Trophoblast cell (in vitro differentiated cells and primary cell): ENCODE data around the gene MEG3.

Source experiments
- DNase-seq, 2 donors: peaks; one replicate each; pipeline ENCODE4 v3.0.0-alpha.2; 2016
- H2AFZ ChIP-seq: 2 replicates; pipeline ENCODE4 v1.6.1; 2013; ENCODE audit warnings: low read length, moderate library complexity, mild to moderate bottlenecking; ENCODE audit not compliant: insufficient read depth, poor library complexity
- H2AK5ac ChIP-seq: 2 replicates; pipeline ENCODE4 v1.6.1; 2013; ENCODE audit warnings: mild to moderate bottlenecking, low read length
- H2BK120ac ChIP-seq: 2 replicates; pipeline ENCODE4 v1.6.1; 2013; ENCODE audit warnings: low read length, mild to moderate bottlenecking, moderate library complexity; ENCODE audit not compliant: insufficient read depth, poor library complexity
- H2BK12ac ChIP-seq: 2 replicates; pipeline ENCODE4 v1.6.1; 2013; ENCODE audit warnings: mild to moderate bottlenecking, low read length, moderate library complexity
- H2BK5ac ChIP-seq: 2 replicates; pipeline ENCODE4 v1.6.1; 2013; ENCODE audit warnings: low read length, low read depth, moderate library complexity, mild to moderate bottlenecking; ENCODE audit not compliant: poor library complexity
- H3K14ac ChIP-seq: 2 replicates; pipeline ENCODE4 v1.6.1; 2013; ENCODE audit warnings: mild to moderate bottlenecking, low read length
- H3K18ac ChIP-seq: 2 replicates; pipeline ENCODE4 v1.6.1; 2013; ENCODE audit warnings: mild to moderate bottlenecking, low read length
- H3K23ac ChIP-seq: 2 replicates; pipeline ENCODE4 v1.6.1; 2013; ENCODE audit warnings: low read length
- H3K27ac ChIP-seq: 2 replicates; pipeline ENCODE4 v1.5.1; 2013; ENCODE audit warnings: low read depth, mild to moderate bottlenecking, inconsistent platforms, low read length, moderate library complexity
- H3K27me3 ChIP-seq: 2 replicates; pipeline ENCODE4 v1.6.1; 2013; ENCODE audit warnings: inconsistent platforms, mild to moderate bottlenecking, low read length, moderate library complexity; ENCODE audit not compliant: insufficient read depth
- H3K36me3 ChIP-seq, 2 experiments: 1 replicate in 1 of 2; 2 replicates in 1 of 2; pipeline ENCODE4 v1.6.1; 2013; ENCODE audit warnings: low read length in 2 of 2, mild to moderate bottlenecking in 2 of 2, moderate library complexity in 1 of 2; ENCODE audit not compliant: insufficient read depth in 2 of 2, control insufficient read depth in 1 of 2
- H3K4ac ChIP-seq: 2 replicates; pipeline ENCODE4 v1.6.1; 2013; ENCODE audit warnings: low read depth, mild to moderate bottlenecking, low read length, moderate library complexity
- H3K4me1 ChIP-seq, 2 experiments: 1 replicate in 1 of 2; 2 replicates in 1 of 2; pipeline ENCODE4 v1.6.1; 2013; ENCODE audit warnings: low read length in 2 of 2, mild to moderate bottlenecking in 2 of 2, moderate library complexity in 1 of 2; ENCODE audit not compliant: insufficient read depth in 2 of 2, control insufficient read depth in 1 of 2
- H3K4me2 ChIP-seq: 2 replicates; pipeline ENCODE4 v1.6.1; 2013; ENCODE audit warnings: inconsistent platforms, mild to moderate bottlenecking, low read length, moderate library complexity
- H3K4me3 ChIP-seq: 2 replicates; pipeline ENCODE4 v1.5.1; 2013; ENCODE audit warnings: mild to moderate bottlenecking, low read depth, low read length, inconsistent platforms
- H3K79me1 ChIP-seq: one replicate; pipeline ENCODE4 v1.6.1; 2013; ENCODE audit warnings: low read length
- H3K79me2 ChIP-seq: 2 replicates; pipeline ENCODE4 v1.6.1; 2013; ENCODE audit warnings: low read length, mild to moderate bottlenecking; ENCODE audit not compliant: control insufficient read depth, insufficient read depth, poor library complexity
- H3K9ac ChIP-seq: 2 replicates; pipeline ENCODE4 v1.6.1; 2013; ENCODE audit warnings: mild to moderate bottlenecking, low read length
- H3K9me3 ChIP-seq: 2 replicates; pipeline ENCODE4 v1.6.1; 2013; ENCODE audit warnings: low read depth, mild to moderate bottlenecking, control low read depth, inconsistent platforms, low read length; ENCODE audit not compliant: insufficient read depth
- H4K12ac ChIP-seq: 2 replicates; pipeline ENCODE4 v1.6.1; 2013; ENCODE audit warnings: low read depth, mild to moderate bottlenecking, low read length, moderate library complexity
- H4K8ac ChIP-seq: 2 replicates; pipeline ENCODE4 v1.6.1; 2013; ENCODE audit warnings: low read depth, mild to moderate bottlenecking, low read length, moderate library complexity
- H4K91ac ChIP-seq: one replicate; pipeline ENCODE4 v1.6.1; 2013; ENCODE audit warnings: low read depth, mild to moderate bottlenecking, low read length, moderate library complexity
- WGBS: extraction: QIAGEN DNeasy Blood & Tissue Kit; methylation state at CpG from one replicate; pipeline ENCODE4 v1.1.7; 2013; ENCODE audit warnings: missing lambda C conversion rate; ENCODE audit not compliant: insufficient read length, insufficient coverage; ENCODE audit errors: extremely low coverage; 5-methylcytosine and 5-hydroxymethylcytosine counted together

Gene MEG3

GRCh38 chr14:100867631-100868315, 41.9 kb downstream of the MEG3 start:
- H3K9me3 ChIP-seq: peaks cover 16% of the 10 kb centered on the region

GRCh38 chr14:100868621-100869370, 42.9 kb downstream of the MEG3 start:
- Histone ChIP-seq H3K79me1 (no peaks in the 10 kb centered on the region), H3K36me3 (no peaks in the 10 kb centered on the region), H3K9ac (no peak overlapping the region), H3K27ac (no peak overlapping the region), H3K14ac (no peak overlapping the region), H4K8ac (no peak overlapping the region), H4K91ac (no peak overlapping the region), H3K9me3 (peaks cover 20% of the 10 kb centered on the region), H2BK5ac (no peak overlapping the region), H3K23ac (no peak overlapping the region), H2BK12ac (no peak overlapping the region), H3K18ac (no peak overlapping the region), H4K12ac (no peak overlapping the region), H3K27me3 (no peaks in the 10 kb centered on the region), H3K4me1 (no peaks in the 10 kb centered on the region), H2AFZ (no peak overlapping the region), H3K4me3 (no peak overlapping the region), H3K4ac (no peak overlapping the region), H3K79me2 (no peaks in the 10 kb centered on the region), H2BK120ac (no peak overlapping the region), H3K4me2 (no peak overlapping the region), H2AK5ac (no peak overlapping the region)
- no peak for DNase-seq
- WGBS: no CpG with 5 or more reads among the region's 24 CpGs

More at GRCh38 chr14:100867631-100868315, 41.9 kb downstream of the MEG3 start:
- no peak for DNase-seq
- no peak overlapping the region for H3K27ac ChIP-seq
- H2AK5ac ChIP-seq: no peak overlapping the region
- H3K23ac ChIP-seq: no peak overlapping the region
- H3K4ac ChIP-seq: no peak overlapping the region
- H3K14ac ChIP-seq: no peak overlapping the region
- H3K9ac ChIP-seq: no peak overlapping the region
- H2BK5ac ChIP-seq: no peak overlapping the region
- H3K4me3 ChIP-seq: no peak overlapping the region
- H4K91ac ChIP-seq: no peak overlapping the region
- no peaks in the 10 kb centered on the region for H3K27me3 ChIP-seq
- H3K4me1 ChIP-seq: no peaks in the 10 kb centered on the region
- no peak overlapping the region for H3K18ac ChIP-seq
- H3K4me2 ChIP-seq: no peak overlapping the region
- H4K12ac ChIP-seq: no peak overlapping the region
- no peaks in the 10 kb centered on the region for H3K79me1 ChIP-seq
- no CpG with 5 or more reads among the region's 13 CpGs for WGBS
- no peak overlapping the region for H2BK12ac ChIP-seq
- H3K79me2 ChIP-seq: no peaks in the 10 kb centered on the region
- H2BK120ac ChIP-seq: no peak overlapping the region
- H3K36me3 ChIP-seq: no peaks in the 10 kb centered on the region
- H2AFZ ChIP-seq: no peak overlapping the region
- H4K8ac ChIP-seq: no peak overlapping the region

DNA sequence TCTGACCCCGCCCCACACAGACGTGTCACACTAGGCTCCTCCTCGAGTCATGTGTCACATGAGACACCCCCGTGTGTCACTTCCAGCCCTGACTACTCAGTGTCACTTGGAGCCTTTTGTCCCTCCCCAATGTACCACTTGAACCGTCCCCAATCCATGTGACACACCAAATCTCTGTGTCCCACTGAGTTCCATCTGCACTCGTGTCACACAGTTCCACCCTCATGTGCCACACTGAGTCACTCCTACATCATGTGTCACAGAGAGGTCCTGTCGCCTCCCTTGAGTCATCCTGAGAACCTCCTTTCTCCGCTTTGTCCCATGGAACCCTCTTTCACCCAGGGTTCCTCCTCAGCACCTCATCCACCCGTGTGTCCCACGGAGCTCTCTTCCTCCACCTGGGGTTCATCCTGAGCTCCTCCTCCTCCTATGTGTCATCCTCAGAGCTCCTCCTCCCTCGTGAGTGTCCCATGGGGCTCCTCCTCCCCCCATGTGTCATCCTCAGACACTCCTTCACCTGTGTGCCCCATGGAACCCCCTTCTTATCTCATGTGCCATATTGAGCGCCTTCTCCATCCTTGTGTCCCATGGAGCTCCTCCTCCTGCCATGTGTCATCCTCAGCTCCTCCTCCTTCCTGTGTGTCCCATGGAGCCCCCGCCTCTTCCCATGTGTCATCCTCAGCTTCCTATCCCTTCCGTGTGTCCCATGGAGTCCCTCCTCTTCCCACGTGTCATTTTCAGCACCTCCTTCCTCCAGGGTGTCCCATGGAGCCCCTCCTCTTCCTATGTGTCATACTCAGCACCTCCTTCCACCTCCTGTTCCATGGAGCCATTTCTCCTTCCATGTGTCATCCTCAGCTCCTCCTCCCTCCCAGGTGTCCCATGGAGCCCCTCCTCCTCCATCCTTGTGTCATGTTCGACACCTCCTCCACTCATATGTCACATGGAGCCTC, 45.6 kb downstream of the MEG3 start:
- Histone ChIP-seq H2BK5ac (no peak overlapping the region), H2BK12ac (no peak overlapping the region), H3K4me3 (no peak overlapping the region), H3K9ac (no peak overlapping the region), H4K8ac (no peak overlapping the region), H3K79me2 (no peaks in the 10 kb centered on the region), H4K12ac (no peak overlapping the region), H3K23ac (no peak overlapping the region), H2AK5ac (no peak overlapping the region), H2AFZ (no peak overlapping the region), H3K9me3 (peaks cover 14% of the 10 kb centered on the region), H3K36me3 (no peaks in the 10 kb centered on the region), H3K79me1 (no peaks in the 10 kb centered on the region), H3K27ac (no peak overlapping the region), H3K4me2 (no peak overlapping the region), H3K4ac (no peak overlapping the region), H3K14ac (no peak overlapping the region), H4K91ac (no peak overlapping the region), H3K27me3 (no peaks in the 10 kb centered on the region), H3K4me1 (no peaks in the 10 kb centered on the region), H2BK120ac (no peak overlapping the region), H3K18ac (no peak overlapping the region)
- no peak for DNase-seq
- whole genome bisulfite sequencing: no CpG with 5 or more reads among the region's 16 CpGs

GRCh38 chr14:100872259-100873095, 46.6 kb downstream of the MEG3 start:
- H2AFZ ChIP-seq: no peak overlapping the region
- no peak overlapping the region for H3K4me3 ChIP-seq
- H3K9ac ChIP-seq: no peak overlapping the region
- no peak overlapping the region for H3K23ac ChIP-seq
- DNase-seq: no peak
- no peak overlapping the region for H4K91ac ChIP-seq
- no CpG with 5 or more reads among the region's 15 CpGs for WGBS
- no peaks in the 10 kb centered on the region for H3K4me1 ChIP-seq
- no peak overlapping the region for H3K4me2 ChIP-seq
- no peak overlapping the region for H2BK12ac ChIP-seq
- H3K79me2 ChIP-seq: no peaks in the 10 kb centered on the region
- no peak overlapping the region for H2BK5ac ChIP-seq
- H4K12ac ChIP-seq: no peak overlapping the region
- no peak overlapping the region for H3K18ac ChIP-seq
- no peak overlapping the region for H4K8ac ChIP-seq
- H3K27me3 ChIP-seq: no peaks in the 10 kb centered on the region
- no peaks in the 10 kb centered on the region for H3K79me1 ChIP-seq
- no peak overlapping the region for H3K4ac ChIP-seq
- no peak overlapping the region for H2BK120ac ChIP-seq
- no peaks in the 10 kb centered on the region for H3K36me3 ChIP-seq
- no peak overlapping the region for H3K27ac ChIP-seq
- H3K14ac ChIP-seq: no peak overlapping the region
- no peak overlapping the region for H2AK5ac ChIP-seq
- peaks cover 14% of the 10 kb centered on the region for H3K9me3 ChIP-seq
